LoVo (cell line): Measurements from ENCODE around the gene ESRRA.

ENCODE experiments used
- DNase-seq: peaks from one replicate; pipeline ENCODE4 v3.0.0-alpha.2; 2016; ENCODE audit warnings: low spot score

ESRRA gene

GRCh38 chr11:64305075-64305690 is at the start of gene ESRRA:
Gene ESRRA, plus strand, starts transcription at chr11:64305524. Its CDS starts 1,656 bp downstream, at chr11:64307180.
- peak; percentile 99 for DNase-seq

DNA sequence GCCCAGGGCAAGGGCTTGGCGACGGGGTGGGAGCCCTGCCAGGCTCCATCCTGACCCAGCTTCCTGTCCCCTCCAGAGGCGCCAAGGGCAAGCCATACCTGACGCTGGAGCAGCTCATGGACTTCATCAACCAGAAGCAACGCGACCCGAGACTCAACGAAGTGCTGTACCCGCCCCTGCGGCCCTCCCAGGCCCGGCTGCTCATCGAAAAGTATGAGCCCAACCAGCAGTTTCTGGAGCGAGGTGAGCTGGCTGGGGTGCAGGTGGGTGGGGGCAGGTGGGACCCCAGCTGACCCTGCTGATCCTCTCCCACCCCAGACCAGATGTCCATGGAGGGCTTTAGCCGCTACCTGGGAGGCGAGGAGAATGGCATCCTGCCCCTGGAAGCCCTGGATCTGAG is 49.0 kb upstream of the ESRRA start:
- DNase-seq, result no peak

GRCh38 chr11:64258356-64258755 is 47.0 kb upstream of the ESRRA start:
- no peak for DNase-seq

DNA sequence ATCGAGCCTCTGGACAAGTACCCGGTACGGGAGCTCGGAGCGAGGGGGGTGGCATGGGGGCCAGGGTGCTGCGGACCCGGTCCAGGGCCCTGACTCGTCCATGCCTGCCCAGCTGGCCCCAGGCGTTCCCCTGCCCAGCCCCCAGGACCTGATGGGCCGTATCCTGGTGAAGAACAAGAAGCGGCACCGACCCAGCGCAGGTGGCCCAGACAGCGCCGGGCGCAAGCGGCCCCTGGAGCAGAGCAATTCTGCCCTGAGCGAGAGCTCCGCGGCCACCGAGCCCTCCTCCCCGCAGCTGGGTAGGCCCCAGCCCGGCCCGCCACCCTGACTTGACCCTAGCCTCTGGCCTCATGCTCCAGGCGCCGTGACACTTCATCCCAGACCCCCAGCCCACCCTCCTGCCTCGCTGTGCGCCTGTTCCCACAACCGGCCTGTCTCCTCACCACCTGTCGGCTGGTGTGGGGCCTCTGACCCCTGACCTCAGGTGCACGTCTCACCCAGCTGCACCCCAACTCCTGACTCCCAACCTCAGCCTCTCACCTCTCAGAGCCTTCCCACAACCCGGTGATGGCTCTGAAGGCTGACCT is 46.3 kb upstream of the ESRRA start:
- no peak for DNase-seq

GRCh38 chr11:64259533-64260067 is 45.7 kb upstream of the ESRRA start:
- no peak for DNase-seq

GRCh38 chr11:64260147-64260708 is 45.1 kb upstream of the ESRRA start:
- DNase-seq, result no peak

GRCh38 chr11:64261556-64262080 is 43.7 kb upstream of the ESRRA start:
- no peak for DNase-seq

- no peak for DNase-seq
Observed at GRCh38 chr11:64262271-64263002, 42.9 kb upstream of the ESRRA start.

DNA sequence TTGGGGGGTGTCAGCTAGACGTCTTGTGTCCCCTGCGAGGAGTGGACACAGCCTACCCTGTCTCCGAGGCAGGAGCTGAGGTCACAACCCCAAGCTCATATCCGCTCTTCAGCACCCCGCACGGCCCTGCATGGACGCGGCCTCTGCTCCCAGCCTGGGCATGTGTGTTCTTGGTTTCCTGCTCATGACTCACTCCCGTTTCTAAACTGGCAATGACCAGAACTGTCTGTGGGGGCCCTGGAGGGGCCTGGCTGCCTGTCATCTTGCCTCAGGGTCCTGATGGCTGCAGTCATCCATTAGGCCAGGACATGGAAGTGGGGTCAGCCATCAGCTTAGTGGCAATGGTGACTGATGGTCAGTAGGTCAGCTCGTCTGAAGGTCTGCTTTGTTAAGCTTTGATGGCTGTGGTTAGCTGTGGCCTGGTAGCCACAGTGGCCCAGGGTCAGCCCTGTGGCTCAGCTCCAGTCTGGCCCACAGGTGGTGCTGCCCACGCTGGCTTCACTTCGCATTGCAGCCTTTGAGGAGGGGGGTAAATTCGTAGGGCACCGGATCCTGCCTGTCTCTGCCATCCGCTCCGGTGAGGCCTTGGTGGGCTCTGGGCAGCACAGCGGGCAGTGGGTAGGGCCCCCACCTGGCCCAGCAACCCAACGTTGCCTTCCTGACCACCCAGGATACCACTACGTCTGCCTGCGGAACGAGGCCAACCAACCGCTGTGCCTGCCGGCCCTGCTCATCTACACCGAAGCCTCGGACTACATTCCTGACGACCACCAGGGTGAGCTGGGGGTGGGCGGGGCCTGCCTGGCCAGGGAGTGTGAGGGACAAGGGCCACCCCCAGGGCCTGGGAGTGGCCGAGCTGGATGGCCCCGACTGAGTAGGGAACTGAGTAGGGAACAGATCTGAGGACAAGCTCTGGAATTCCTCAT is 42.0 kb upstream of the ESRRA start:
- no peak for DNase-seq

DNA sequence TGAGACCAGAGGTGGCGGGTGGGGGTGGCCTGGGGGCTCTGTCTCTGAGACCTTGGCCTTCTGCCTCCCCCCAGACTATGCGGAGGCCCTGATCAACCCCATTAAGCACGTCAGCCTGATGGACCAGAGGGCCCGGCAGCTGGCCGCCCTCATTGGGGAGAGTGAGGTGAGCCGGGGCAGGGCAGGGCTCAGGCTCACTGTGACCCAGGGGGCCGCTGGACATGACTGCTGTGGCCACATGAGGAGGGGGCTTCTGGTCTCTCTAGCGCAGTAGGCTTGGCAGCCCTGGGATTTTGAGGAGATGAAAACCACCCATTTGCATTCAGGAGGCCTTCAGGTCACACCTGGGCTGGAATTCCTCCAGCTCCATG is 41.4 kb upstream of the ESRRA start:
- no peak for DNase-seq

- DNase-seq, result no peak
Observed at GRCh38 chr11:64264371-64264852, 40.9 kb upstream of the ESRRA start.

GRCh38 chr11:64265176-64266160 is 39.9 kb upstream of the ESRRA start:
- DNase-seq, result no peak

DNA sequence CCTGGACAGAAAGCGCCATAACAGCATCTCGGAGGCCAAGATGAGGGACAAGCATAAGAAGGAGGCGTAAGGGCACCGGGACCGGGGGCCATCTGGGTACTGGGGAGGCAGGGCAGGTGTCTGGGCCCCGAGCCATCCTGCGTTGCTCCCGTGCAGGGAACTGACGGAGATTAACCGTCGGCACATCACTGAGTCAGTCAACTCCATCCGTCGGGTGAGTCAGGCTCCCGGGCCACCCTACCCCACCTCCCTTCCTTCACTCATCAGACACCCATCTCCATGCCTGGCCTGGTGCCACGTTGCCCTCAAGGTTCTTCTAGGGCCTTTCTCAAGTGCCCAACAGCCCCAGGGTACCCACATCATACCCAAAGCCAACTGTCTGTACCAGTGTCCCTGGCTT is 39.0 kb upstream of the ESRRA start:
- DNase-seq, result no peak

DNA sequence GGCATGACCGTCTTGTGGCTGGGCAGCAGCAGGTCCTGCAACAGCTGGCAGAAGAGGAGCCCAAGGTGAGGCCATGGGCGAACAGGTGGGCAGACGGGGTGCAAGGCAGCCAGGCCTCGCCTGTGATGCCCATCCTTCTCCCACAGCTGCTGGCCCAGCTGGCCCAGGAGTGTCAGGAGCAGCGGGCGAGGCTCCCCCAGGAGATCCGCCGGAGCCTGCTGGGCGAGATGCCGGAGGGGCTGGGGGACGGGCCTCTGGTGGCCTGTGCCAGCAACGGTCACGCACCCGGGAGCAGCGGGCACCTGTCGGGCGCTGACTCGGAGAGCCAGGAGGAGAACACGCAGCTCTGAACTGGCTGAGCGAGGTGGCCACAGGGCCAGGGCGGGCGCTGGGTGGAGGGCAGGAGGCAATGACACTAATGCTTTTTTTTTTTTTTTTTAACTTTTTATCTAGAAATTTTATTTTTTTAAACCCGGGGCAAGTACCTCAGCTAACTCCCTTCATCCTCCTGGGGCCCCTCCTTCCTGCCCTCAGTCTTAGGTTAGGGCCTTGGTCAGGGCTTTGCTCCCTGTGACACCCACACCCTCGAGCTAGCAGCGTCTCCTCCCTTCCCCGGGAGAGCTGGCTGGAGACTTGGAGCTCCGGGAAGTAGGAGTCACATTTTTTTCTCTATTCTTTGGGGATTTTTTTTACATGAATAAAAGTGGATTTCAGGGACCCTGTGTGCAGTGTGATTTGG is 37.9 kb upstream of the ESRRA start:
- no peak for DNase-seq

- peak; percentile 87 for DNase-seq
Observed at GRCh38 chr11:64268025-64268892, 37.1 kb upstream of the ESRRA start.

- no peak for DNase-seq
Observed at GRCh38 chr11:64268893-64269539, 36.3 kb upstream of the ESRRA start.

DNA sequence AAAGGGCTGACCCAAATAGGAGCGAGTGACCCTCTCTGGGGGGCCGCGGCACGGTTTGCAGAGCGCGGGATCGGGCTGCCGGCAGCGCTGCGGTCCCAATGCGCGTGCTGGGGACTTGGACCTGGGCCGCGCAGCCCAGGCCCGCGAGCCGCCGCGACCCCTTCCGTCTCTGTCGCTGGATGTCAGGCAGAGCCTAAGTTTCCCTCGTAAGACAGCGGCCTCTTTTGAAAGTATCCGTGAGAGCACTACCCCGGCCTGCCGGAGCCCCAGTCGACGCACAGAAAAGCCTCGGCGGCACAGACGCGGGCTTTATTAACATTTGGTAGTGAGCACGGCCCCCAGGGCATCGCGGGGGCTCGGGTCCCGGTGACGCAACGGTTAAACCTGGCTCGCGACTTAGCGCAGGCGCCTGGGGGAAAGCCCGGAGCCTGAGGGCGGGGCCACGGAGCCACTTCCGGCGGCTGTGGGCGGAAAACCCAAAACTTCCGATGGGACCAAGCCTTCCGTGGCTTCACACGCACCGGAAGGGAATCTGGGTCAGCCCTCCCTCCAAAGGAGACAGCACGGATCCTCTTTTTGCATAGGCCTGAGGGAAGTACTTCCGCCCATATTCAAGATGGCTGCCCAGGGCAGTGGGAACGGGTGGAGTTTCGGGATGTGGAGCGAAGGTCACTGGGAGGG is 35.6 kb upstream of the ESRRA start:
- peak; percentile 99 for DNase-seq
